A172 (cell line): Measurements from ENCODE around the gene TTLL3. TPM values are rescaled to one million over a fixed set of nuclear protein-coding genes. Genes with fewer than 3 reads are reported as not detected.
"Not testable (repeated sequence)": the region's sequence is repeated elsewhere in the genome, so short reads cannot be mapped to it uniquely, and the experiment has no call there.

ENCODE experiments used
- DNase-seq: peaks from one replicate; pipeline ENCODE4 v3.0.0-alpha.2; 2015; ENCODE audit warnings: low spot score
- total RNA-seq: library from RNA; depleted of rRNA; stranded (reverse); fragments of >200 nt; shearing (Covaris generic); gene quantifications from 2 replicates; pipeline ENCODE4 v1.2.3, GENCODE V29; 2014; rRNA removed

The TTLL3 gene
- total RNA-seq, 1 experiment from 2014 or later = 15.6 TPM

GRCh38 chr3:9865125-9865637 is 55.1 kb downstream of the TTLL3 start:
- DNase-seq = not testable (repeated sequence)

- no peak for DNase-seq
These were observed 56.6 kb downstream of the TTLL3 start for GRCh38 chr3:9866639-9867038.

GRCh38 chr3:9867106-9867505 is 57.0 kb downstream of the TTLL3 start:
- DNase-seq = no peak

DNA sequence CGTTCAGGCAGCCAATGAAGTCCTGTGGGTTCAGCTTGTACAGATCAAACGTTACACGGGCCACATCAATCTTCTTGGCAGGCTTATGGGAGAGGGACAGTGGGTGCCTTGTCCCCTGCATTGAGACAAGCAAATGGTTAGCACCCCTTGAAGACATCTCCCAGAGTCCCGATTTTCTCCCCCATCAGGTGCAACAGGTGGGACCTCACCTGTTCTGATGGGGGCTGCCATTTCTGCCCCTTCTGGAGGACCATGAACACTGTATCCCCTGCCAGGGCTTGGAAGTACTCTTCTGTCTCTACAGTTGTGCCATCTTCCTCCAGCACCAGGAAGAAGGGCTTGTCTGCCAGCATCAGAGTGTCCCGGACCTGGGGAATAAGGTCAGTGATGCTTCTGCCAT is 59.9 kb downstream of the TTLL3 start:
- no peak for DNase-seq

DNA sequence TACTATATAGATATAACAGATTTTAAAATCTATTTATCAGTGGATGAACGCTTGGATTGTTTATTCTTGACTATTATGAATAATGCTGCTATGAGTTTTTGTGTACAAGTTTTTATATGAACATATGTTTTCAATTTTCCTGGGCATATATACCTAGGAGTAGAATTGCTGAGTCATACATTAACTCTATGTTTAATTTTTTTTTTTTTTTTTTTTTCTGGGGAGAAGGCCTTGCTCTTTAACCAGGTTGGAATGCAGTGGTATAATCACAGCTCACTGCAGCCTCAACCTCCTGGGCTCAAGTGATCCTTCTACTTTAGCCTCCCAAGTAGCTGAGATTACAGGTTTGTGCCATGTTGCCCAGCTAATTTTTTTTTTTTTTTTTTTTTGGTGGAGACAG is 60.9 kb downstream of the TTLL3 start:
- DNase-seq = peak; percentile 51

GRCh38 chr3:9872067-9872466 is 62.0 kb downstream of the TTLL3 start:
- DNase-seq = not testable (repeated sequence)

GRCh38 chr3:9875448-9875847 is 65.4 kb downstream of the TTLL3 start:
- DNase-seq = no peak

DNA sequence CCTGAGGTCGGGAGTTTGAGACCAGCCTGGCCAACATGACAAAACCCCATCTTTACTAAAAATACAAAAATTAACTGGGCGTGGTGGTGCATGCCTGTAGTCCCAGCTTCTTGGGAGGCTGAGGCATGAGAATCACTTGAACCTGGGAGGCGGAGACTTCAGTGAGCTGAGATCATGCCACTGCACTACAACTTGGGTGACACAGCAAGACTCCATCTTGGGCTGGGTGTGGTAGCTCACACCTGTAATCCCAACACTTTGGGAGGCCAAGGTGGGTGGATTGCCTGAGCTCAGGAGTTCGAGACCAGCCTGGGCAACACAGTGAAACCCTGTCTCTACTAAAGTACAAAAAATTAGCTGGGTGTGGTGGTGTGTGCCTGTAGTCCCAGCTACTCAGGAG is 66.2 kb downstream of the TTLL3 start:
- not testable (repeated sequence) for DNase-seq

DNA sequence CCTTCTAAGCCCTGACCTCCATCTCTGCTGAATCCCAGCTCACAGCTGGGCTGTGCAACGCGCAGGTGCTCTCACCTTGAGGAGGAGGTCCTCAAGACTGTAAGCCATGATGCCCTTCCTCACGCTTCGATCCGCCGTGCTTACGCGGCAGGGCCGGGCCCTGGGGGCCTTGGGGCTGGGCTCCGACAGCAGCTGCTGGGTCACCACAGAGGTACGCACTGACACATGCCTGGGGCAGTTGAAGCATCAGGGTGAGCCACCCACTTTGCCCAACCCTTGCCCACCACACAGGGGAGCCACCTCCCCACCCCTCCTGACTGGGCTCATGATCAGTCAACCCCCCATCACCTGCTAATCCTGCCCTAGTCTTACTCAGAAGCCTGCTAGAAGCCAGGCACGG is 66.9 kb downstream of the TTLL3 start:
- no peak for DNase-seq

DNA sequence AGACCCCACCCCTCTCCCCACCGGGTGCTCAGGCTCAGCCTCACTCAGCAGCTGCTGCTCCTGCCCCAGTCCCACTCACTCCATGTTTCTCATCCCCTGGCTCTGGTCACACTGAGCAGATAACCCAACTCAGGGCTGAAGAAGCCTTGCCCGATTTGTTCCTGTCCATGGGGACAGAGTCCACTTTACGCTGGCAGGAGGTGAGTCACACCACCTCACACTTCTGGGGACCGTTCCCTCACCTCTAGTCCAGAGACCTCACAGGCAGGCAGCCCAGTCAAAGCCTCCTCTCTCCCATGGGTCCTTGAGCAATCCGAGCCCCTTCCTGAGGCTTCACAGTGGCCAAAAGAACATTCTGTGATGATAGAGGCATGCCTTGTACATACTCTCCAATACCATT is 68.6 kb downstream of the TTLL3 start:
- DNase-seq = no peak

DNA sequence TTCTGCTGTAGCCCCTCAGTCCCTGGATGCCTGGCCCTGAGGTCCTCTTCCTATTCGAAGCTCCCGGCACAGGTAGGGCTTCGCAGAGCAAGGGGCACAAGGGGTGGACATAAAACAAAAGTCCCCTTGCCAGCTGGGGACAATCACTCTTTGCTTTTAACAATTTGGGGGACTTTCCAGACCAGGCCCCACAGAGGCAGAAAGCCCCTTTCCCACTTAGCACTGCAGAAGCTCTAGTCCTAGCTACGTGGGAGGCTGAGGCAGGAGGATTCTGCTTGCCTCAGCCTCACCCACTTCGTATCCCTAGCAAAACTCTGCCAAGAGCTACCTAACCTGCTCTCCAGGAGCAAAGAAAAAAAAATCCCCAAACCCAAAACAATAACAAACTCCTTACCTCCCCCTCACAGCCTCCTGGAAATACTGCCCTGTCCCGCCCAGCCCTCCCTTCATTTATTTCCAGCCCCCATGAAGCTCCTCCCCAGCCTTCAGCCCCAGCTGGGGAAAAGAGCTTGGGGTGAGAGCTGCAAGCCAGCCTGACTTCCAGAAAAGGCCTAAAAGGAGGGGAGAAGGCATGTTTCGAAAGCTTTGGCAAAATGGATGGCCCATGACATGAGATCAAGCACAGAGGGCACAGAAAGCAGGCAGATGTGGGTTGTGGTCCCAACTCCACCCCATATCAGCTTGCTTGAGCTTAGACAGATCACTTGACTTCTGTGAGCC is 69.9 kb downstream of the TTLL3 start, which contains the start of gene CIDEC:
Gene CIDEC (minus strand): TSS at position 424 of the 720 bp plus-strand sequence. CDS start 1,767 bp downstream, outside the sequence.
- DNase-seq = no peak

DNA sequence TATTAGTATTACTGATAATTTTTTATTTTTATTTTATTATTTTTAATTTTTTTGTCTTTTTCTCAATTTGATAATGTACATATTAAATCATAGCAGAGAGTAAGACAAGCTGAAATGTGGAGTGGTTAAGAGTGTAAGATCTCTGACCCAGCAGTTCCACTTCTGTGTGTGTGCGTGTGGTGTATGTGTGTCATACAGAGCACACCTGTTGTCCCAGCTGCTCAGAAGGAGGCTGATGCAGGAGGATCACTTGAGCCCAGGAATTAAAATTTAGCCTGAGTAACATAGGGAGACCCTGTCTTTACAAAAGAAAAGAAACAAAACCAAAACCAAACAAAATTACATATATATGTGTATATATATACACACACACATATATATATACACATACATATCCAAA is 71.4 kb downstream of the TTLL3 start:
- DNase-seq = no peak

- peak; percentile 45 for DNase-seq
These were observed 73.9 kb downstream of the TTLL3 start for GRCh38 chr3:9883706-9884554.

- peak; percentile 93 for DNase-seq
These were observed 74.6 kb downstream of the TTLL3 start for GRCh38 chr3:9884555-9885165.

Other genes starting within 250 kb of the TTLL3 start
- gene MTMR14, start 160.8 kb upstream of the TTLL3 start, total RNA-seq = 41.3 and 54.1 TPM in 2 replicates
- gene CPNE9, start 106.4 kb upstream of the TTLL3 start, total RNA-seq = not detected in 2 replicates
- gene BRPF1, start 78.5 kb upstream of the TTLL3 start, total RNA-seq = 13.8 and 18.4 TPM in 2 replicates
- gene OGG1, start 60.3 kb upstream of the TTLL3 start, total RNA-seq = 27.5 and 37.9 TPM in 2 replicates
- gene CAMK1, start 40.3 kb upstream of the TTLL3 start, total RNA-seq = 78.3 and 82.6 TPM in 2 replicates
- gene TADA3, start 17.8 kb upstream of the TTLL3 start, total RNA-seq = 150 and 167 TPM in 2 replicates
- 196 and 274 TPM in 2 replicates for gene ARPC4, start 17.2 kb upstream of the TTLL3 start, total RNA-seq
- gene RPUSD3, start 33.7 kb downstream of the TTLL3 start, total RNA-seq = 50.4 and 56.3 TPM in 2 replicates
- gene CIDEC, start 70.0 kb downstream of the TTLL3 start, total RNA-seq = not detected in 2 replicates
- gene JAGN1, start 80.3 kb downstream of the TTLL3 start, total RNA-seq = 40.5 and 56.0 TPM in 2 replicates
- gene IL17RE, start 92.6 kb downstream of the TTLL3 start, total RNA-seq = 0.81 and 1.3 TPM in 2 replicates
- gene IL17RC, start 106.8 kb downstream of the TTLL3 start, total RNA-seq = 50.6 and 58.7 TPM in 2 replicates
- 14.5 and 16.1 TPM in 2 replicates for gene CRELD1, start 123.6 kb downstream of the TTLL3 start, total RNA-seq
- gene PRRT3, start 142.1 kb downstream of the TTLL3 start, total RNA-seq = 3.4 and 4.2 TPM in 2 replicates
- gene EMC3, start 176.6 kb downstream of the TTLL3 start, total RNA-seq = 108 and 130 TPM in 2 replicates
- 36.1 and 41.3 TPM in 2 replicates for gene FANCD2, start 216.2 kb downstream of the TTLL3 start, total RNA-seq